Erythroblast (primary cell): ENCODE measurements around the gene PODN.

Experiments used
- DNase-seq, 2 experiments: peaks; one replicate each; lab custom pipeline; 2025; lab: John Stamatoyannopoulos, UW
- GATA1 ChIP-seq: IDR thresholded peaks from 2 replicates; pipeline ENCODE4 v1.6.1; 2011; ENCODE audit warnings: low read depth, mild to moderate bottlenecking, control low read depth, low read length, moderate library complexity
- POLR2A ChIP-seq: IDR thresholded peaks from 2 replicates; pipeline ENCODE4 v1.6.1; 2011; ENCODE audit warnings: mild to moderate bottlenecking, low read length

PODN gene

GRCh38 chr1:53065391-53065790, 3.4 kb downstream of the PODN start:
- TF ChIP-seq GATA1: no peak
- TF ChIP-seq POLR2A: no peak
- no peak for DNase-seq

- DNase-seq: no peak
- no peak for TF ChIP-seq GATA1
- no peak for TF ChIP-seq POLR2A
Observed at GRCh38 chr1:53066488-53066887, 4.5 kb downstream of the PODN start.

- no peak for DNase-seq
- TF ChIP-seq POLR2A (no peak), GATA1 (no peak)
Observed at GRCh38 chr1:53066891-53067738, 5.1 kb downstream of the PODN start.

DNA sequence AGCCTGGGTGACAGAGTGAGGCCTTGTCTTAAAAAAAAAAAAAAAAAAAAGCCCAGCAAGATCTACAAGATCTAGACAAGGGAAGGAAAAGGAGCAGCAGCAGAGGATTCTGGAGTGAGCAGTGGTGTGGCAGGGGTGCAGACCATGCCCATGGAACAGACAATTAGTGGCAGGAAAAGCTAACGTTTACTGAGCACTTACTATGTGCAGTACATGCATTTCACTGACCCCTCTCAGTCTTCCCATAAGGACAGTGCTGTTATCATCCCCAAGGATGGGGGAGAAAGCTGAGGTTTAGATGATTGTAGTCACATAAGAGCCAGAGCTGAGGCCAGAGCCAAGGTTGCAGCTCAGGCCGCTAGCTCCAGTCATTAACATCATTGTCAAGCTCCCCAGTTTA, 5.9 kb downstream of the PODN start:
- TF ChIP-seq GATA1: no peak
- no peak for TF ChIP-seq POLR2A
- no peak for DNase-seq

- TF ChIP-seq GATA1: no peak
- TF ChIP-seq POLR2A: no peak
- no peak for DNase-seq
Observed at GRCh38 chr1:53068314-53069099, 6.5 kb downstream of the PODN start.

- no peak for DNase-seq
- no peak for TF ChIP-seq GATA1
- TF ChIP-seq POLR2A: no peak
Observed at GRCh38 chr1:53069265-53069662, 7.3 kb downstream of the PODN start.

DNA sequence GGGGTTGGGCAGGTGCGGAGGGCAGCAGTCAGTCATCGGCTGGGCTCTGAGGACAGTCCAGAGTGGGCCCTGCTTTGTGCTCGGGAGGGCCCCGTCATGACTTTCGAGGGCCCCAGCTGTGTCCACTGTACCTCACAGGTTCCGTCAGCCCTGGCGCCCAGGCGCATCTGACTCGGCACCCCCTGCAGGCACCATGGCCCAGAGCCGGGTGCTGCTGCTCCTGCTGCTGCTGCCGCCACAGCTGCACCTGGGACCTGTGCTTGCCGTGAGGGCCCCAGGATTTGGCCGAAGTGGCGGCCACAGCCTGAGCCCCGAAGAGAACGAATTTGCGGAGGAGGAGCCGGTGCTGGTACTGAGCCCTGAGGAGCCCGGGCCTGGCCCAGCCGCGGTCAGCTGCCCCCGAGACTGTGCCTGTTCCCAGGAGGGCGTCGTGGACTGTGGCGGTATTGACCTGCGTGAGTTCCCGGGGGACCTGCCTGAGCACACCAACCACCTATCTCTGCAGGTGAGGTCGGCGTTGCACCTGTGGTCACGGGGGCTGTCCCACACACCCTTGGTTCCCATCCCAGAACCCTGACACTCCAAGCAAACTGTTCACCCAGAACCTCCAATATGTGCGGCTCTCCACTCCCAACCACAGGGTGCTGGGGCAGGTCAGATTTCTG, 7.8 kb downstream of the PODN start:
- DNase-seq: no peak

GRCh38 chr1:53070621-53071020, 8.6 kb downstream of the PODN start:
- no peak for DNase-seq
- TF ChIP-seq POLR2A (no peak), GATA1 (no peak)

More for the DNA sequence above, 7.8 kb downstream of the PODN start:
- no peak for TF ChIP-seq POLR2A
- TF ChIP-seq GATA1: no peak

DNA sequence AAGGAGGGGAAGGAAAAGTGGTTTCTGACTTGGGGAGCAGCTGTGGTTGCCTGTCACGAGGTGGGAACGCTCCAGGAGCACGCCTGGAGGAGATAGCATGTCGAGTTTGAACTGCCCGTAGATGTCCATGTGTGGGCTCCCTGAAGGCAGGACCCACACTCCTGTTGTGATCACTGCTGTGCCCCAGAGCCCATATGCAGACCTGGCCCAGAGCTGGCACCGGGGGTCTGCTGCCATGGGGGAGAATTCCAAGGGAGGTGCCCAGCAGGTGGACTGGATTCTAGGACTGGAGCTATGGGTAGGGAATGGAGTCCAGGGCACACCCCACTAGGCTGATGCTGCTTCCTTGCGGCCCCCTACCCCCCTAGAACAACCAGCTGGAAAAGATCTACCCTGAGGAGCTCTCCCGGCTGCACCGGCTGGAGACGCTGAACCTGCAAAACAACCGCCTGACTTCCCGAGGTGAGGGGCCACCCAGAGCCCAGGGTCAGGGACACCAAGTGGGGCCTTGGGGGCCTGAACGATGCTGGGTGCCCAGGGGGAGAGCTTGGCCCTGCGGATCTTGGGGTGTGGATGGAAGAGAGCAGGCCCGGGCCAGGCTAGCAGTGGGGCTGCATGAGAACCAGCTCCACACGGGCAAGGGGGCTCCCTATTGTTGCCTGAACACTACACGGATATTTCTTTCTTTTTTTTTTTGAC, 9.3 kb downstream of the PODN start:
- DNase-seq: no peak
- TF ChIP-seq POLR2A (no peak), GATA1 (no peak)

GRCh38 chr1:53071915-53072314, 9.9 kb downstream of the PODN start:
- TF ChIP-seq GATA1 (no peak), POLR2A (no peak)
- no peak for DNase-seq

DNA sequence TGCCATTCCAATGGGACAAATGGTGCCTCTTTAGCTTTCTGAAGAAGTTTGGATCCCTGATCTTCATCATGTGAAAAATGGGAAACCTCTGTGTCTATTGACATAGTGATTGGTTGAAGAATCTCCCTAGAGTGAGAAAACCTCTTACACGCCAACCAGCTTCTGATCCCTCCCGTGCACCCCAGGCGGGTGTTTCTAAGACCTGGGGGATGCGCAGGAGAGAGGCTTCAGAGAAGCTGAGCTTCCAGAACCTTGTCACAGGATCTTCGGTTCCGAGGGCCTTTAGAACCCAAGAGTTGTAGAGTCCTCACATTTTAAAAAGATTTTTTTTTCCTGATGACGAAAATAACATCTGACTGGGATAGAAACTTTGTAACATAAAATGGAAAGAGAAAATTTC, 11.3 kb downstream of the PODN start:
- no peak for DNase-seq

DNA sequence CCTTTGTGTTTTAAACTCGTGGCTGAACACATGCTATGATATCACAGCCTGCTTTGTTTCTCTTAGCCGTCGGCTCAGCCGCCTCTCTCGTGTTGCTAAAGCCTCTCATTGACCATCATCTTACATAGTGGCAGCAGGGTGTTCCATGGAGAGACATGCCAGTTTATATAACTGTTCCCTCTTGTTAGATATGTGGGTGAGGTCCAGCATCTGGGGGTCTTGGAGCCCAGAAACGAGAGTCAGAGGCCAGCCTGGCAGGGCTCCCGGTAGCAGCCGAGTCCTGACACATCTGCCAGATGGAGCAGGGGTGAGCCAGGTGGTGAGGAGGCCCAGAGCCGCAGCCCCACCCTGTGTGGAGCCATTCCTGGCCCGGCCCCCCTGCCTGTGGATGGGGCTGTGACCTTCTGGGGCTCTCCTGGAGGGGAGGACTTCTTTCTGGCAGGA, 11.9 kb downstream of the PODN start:
- no peak for TF ChIP-seq POLR2A
- no peak for TF ChIP-seq GATA1
- no peak for DNase-seq

More for the DNA sequence above, 11.3 kb downstream of the PODN start:
- TF ChIP-seq POLR2A: no peak
- TF ChIP-seq GATA1: no peak
